HCT116 (cell line): Measurements from ENCODE around the gene C5orf22. TPM values are rescaled to one million over a fixed set of nuclear protein-coding genes. Genes with fewer than 3 reads are reported as not detected.

ENCODE experiments used
- ATAC-seq: fragments of 200-7000 bp; cut with Tn5 transposase; 2 replicates; pipeline ENCODE4 v1.9.1; 2020; ENCODE audit warnings: mild to moderate bottlenecking, moderate library complexity
- BruUV-seq: library from RNA; stranded (reverse); fragments of 400-500 nt; replicated peaks from 2 replicates; lab custom pipeline; 2021; lab: Mats Ljungman, UMichigan
- CTCF ChIA-PET: fragments of 300-600 bp; sonication (Branson Sonifier 250); formaldehyde crosslinking; loops from one replicate; lab custom pipeline; 2021; ENCODE audit warnings: antibody characterized with exemption; lab: Charles Lee
- POLR2A ChIA-PET: fragments of 300-600, 350-600 bp; sonication (Branson Sonifier 250); formaldehyde crosslinking; loops from one replicate; lab custom pipeline; 2021; ENCODE audit warnings: antibody characterized with exemption; lab: Charles Lee
- RAD21 ChIA-PET, 2 experiments: fragments of 300-600 bp; sonication (Branson Sonifier 250); formaldehyde crosslinking; loops; one replicate each; lab custom pipeline; 2023; ENCODE audit warnings: low total read pairs in 2 of 2; ENCODE audit not compliant: uncharacterized antibody in 2 of 2, unreplicated experiment in 2 of 2, low non-redundant PET in 1 of 2; lab: Charles Lee
- DNase-seq: peaks from one replicate; pipeline ENCODE4 v3.0.0-alpha.2; 2010; ENCODE audit warnings: low read depth, low spot score
- H2AFZ ChIP-seq: fragments of 200-600 bp; shearing (Covaris generic), sonication (generic); 2 replicates; pipeline ENCODE4 v1.6.1; 2017; ENCODE audit warnings: low read depth, mixed run types, mixed read lengths, antibody characterized with exemption, low read length; ENCODE audit not compliant: poor library complexity, severe bottlenecking
- H3K27ac ChIP-seq: 2 replicates; pipeline ENCODE4 v1.5.1; 2012; ENCODE audit warnings: low read depth, low read length
- H3K27me3 ChIP-seq: fragments of 200-600 bp; sonication (generic); 2 replicates; pipeline ENCODE4 v1.6.1; 2016; ENCODE audit warnings: mixed run types, low read length, mixed read lengths; ENCODE audit not compliant: insufficient read depth
- H3K36me3 ChIP-seq, 2 experiments: fragments of 200-500 bp in 1 of 2; fragments of 200-600 bp in 1 of 2; sonication (Bioruptor generic) in 1 of 2; sonication (generic) in 1 of 2; 2 replicates each; pipeline versions ENCODE4 v1.5.1 to v1.6.1; 2014 to 2016; ENCODE audit warnings: low read length in 2 of 2, inconsistent platforms in 1 of 2, mixed read lengths in 1 of 2, mixed run types in 1 of 2; ENCODE audit not compliant: insufficient read depth in 2 of 2, control insufficient read depth in 1 of 2
- H3K4me1 ChIP-seq, 2 experiments: fragments of 200-600 bp in 1 of 2; sonication (generic) in 1 of 2; 2 replicates each; pipeline versions ENCODE4 v1.5.1 to v1.6.1; 2012 to 2017; ENCODE audit warnings: low read length in 2 of 2, inconsistent platforms in 1 of 2, mild to moderate bottlenecking in 1 of 2, mixed read lengths in 1 of 2, mixed run types in 1 of 2, moderate library complexity in 1 of 2; ENCODE audit not compliant: insufficient read depth in 2 of 2, control insufficient read depth in 1 of 2
- H3K4me2 ChIP-seq: fragments of 200-600 bp; sonication (generic); 2 replicates; pipeline ENCODE4 v1.6.1; 2017; ENCODE audit warnings: mixed run types, low read length, mixed read lengths
- H3K4me3 ChIP-seq, 2 experiments: fragments of 200-600 bp in 1 of 2; sonication (generic) in 1 of 2; replicated peaks in 1 of 2; 2 replicates each; pipeline ENCODE4 v1.5.1; 2011 to 2016; ENCODE audit warnings: low read length in 2 of 2, control low read depth in 1 of 2, low read depth in 1 of 2, mild to moderate bottlenecking in 1 of 2, mixed read lengths in 1 of 2, mixed run types in 1 of 2
- H3K79me2 ChIP-seq: fragments of 200-600 bp; sonication (generic); 2 replicates; pipeline ENCODE4 v1.6.1; 2017; ENCODE audit warnings: mild to moderate bottlenecking, mixed run types, low read length, moderate library complexity, mixed read lengths; ENCODE audit not compliant: insufficient read depth
- H3K9ac ChIP-seq: fragments of 200-600 bp; sonication (generic); 2 replicates; pipeline ENCODE4 v1.6.1; 2016; ENCODE audit warnings: low read length, mixed read lengths
- H3K9me2 ChIP-seq: fragments of 200-600 bp; sonication (generic), shearing (Covaris generic); 2 replicates; pipeline ENCODE4 v1.6.1; 2017; ENCODE audit warnings: mixed run types, mild to moderate bottlenecking, moderate library complexity; ENCODE audit not compliant: insufficient read depth
- H3K9me3 ChIP-seq, 2 experiments: fragments of 200-500 bp in 1 of 2; fragments of 200-600 bp in 1 of 2; sonication (Bioruptor generic) in 1 of 2; sonication (generic) in 1 of 2; 2 replicates each; pipeline ENCODE4 v1.6.1; 2014 to 2017; ENCODE audit warnings: low read length in 2 of 2, mixed read lengths in 2 of 2, inconsistent platforms in 1 of 2, low read depth in 1 of 2, mild to moderate bottlenecking in 1 of 2, mixed run types in 1 of 2, moderate library complexity in 1 of 2; ENCODE audit not compliant: control insufficient read depth in 1 of 2, insufficient read depth in 1 of 2
- H4K20me1 ChIP-seq: fragments of 200-600 bp; sonication (generic), shearing (Covaris generic); 2 replicates; pipeline ENCODE4 v1.6.1; 2017; ENCODE audit warnings: mixed run types, mild to moderate bottlenecking, moderate library complexity; ENCODE audit not compliant: insufficient read depth
- CBX3 ChIP-seq: IDR thresholded peaks from 2 replicates; pipeline ENCODE4 v1.6.1; 2012; ENCODE audit warnings: low read depth
- EGR1 ChIP-seq: IDR thresholded peaks from 2 replicates; pipeline ENCODE4 v1.6.1; 2012; ENCODE audit warnings: low read depth
- ELF1 ChIP-seq: IDR thresholded peaks from 2 replicates; pipeline ENCODE4 v1.6.1; 2012; ENCODE audit warnings: low read depth, borderline replicate concordance
- EZH2phosphoT487 ChIP-seq: fragments of 200-600 bp; IDR thresholded peaks from 2 replicates; pipeline ENCODE4 v1.6.1; 2018; ENCODE audit warnings: antibody characterized with exemption, borderline replicate concordance
- FOSL1 ChIP-seq: IDR thresholded peaks from 2 replicates; pipeline ENCODE4 v1.6.1; 2012; ENCODE audit warnings: low read depth
- JUND ChIP-seq: IDR thresholded peaks from 2 replicates; pipeline ENCODE4 v1.6.1; 2012
- POLR2A ChIP-seq: IDR thresholded peaks from 2 replicates; pipeline ENCODE4 v1.7.0; 2011; ENCODE audit warnings: borderline replicate concordance; ENCODE audit not compliant: insufficient read depth, insufficient read length; ENCODE audit errors: extremely low read depth
- POLR2AphosphoS5 ChIP-seq: IDR thresholded peaks from 2 replicates; pipeline ENCODE4 v1.6.1; 2011; ENCODE audit warnings: mild to moderate bottlenecking, low read depth, low read length, moderate library complexity
- RAD21 ChIP-seq: IDR thresholded peaks from 2 replicates; pipeline ENCODE4 v1.6.1; 2012; ENCODE audit warnings: low read depth, mild to moderate bottlenecking
- SP1 ChIP-seq: IDR thresholded peaks from 2 replicates; pipeline ENCODE4 v1.6.1; 2012; ENCODE audit warnings: low read depth
- YY1 ChIP-seq: IDR thresholded peaks from 2 replicates; pipeline ENCODE4 v1.6.1; 2011; ENCODE audit warnings: low read length, low read depth, moderate library complexity, mild to moderate bottlenecking; ENCODE audit not compliant: insufficient replicate concordance; ENCODE audit errors: extremely low read depth
- ZFX ChIP-seq: fragments of 450-650 bp; IDR thresholded peaks from 2 replicates; pipeline ENCODE4 v1.6.1; 2017
- ZNF274 ChIP-seq: fragments of 200-500 bp; sonication (Bioruptor generic); IDR thresholded peaks from 2 replicates; pipeline ENCODE4 v1.6.1; 2014; ENCODE audit warnings: mild to moderate bottlenecking, low read depth, low read length, inconsistent platforms
- intact Hi-C: fragments of 100-400 bp; cut with micrococcal nuclease; formaldehyde crosslinking; loops from 2 replicates; pipeline ENCODE4 v1.10.0; 2022
- total RNA-seq: library from RNA; stranded (reverse); gene quantifications from one replicate; pipeline ENCODE4 v1.2.1, GENCODE V29; 2021; ENCODE audit not compliant: unreplicated experiment
- TF ChIP-seq, protein P1 (sequence below): IDR thresholded peaks from 2 replicates; pipeline ENCODE4 v1.6.1; 2012
- TF ChIP-seq, protein P2 (sequence below): IDR thresholded peaks from 2 replicates; pipeline ENCODE4 v1.6.1; 2012; ENCODE audit warnings: low read depth
- TF ChIP-seq, protein P3 (sequence below): IDR thresholded peaks from 2 replicates; pipeline ENCODE4 v1.6.1; 2012

The C5orf22 gene
- total RNA-seq, 1 experiment from 2014 or later = 22.9 TPM

DNA sequence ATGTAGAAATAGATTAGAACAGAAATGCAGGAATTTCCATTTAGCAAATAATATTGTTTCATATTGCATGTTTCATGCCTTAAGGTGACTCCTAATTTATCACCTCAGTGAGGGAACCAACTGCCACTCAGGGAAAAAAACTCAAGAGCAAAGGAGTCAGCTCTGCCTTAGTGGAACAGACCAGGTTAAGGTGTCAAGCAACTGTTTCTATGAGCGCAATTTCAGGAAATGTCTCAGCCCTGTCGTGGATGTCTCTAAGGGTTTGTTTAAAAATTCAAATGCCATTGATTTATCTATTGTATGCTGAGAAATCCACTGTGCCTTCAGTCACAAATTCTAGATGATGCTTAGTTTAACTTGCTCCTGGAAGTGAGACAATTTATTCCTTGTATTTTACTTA lies 72.1 kb downstream of the C5orf22 start:
- ChIA-PET CTCF (no interaction called here), RAD21 (interaction anchor here in 1 of 2 experiments (0.7 kb wide), 1 partner anchor 72 kb away, joined by 4 read pairs; no protein-coding TSS in a partner anchor)
- Histone ChIP-seq H3K36me3 (no peaks in the 10 kb centered on the region), H3K4me3 (no peak overlapping the region), H3K4me2 (no peak overlapping the region), H3K79me2 (no peaks in the 10 kb centered on the region), H3K9me3 (no peaks in the 10 kb centered on the region), H3K27ac (no peak overlapping the region), H3K4me1 (no peaks in the 10 kb centered on the region), H2AFZ (no peak overlapping the region), H3K9ac (no peak overlapping the region), H4K20me1 (no peaks in the 10 kb centered on the region), H3K27me3 (peaks cover 2% of the 10 kb centered on the region; the same call in 1 of the 2 replicates), H3K9me2 (no peaks in the 10 kb centered on the region)
- intact Hi-C loops = no loop called here
- no TSS peak for BruUV-seq
- TF ChIP-seq POLR2A (no peak), EZH2phosphoT487 (no peak), POLR2AphosphoS5 (no peak), ELF1 (no peak), EGR1 (no peak), RAD21 (no peak), YY1 (no peak), SP1 (no peak), FOSL1 (no peak), ZNF274 (no peak), JUND (no peak), CBX3 (no peak), ZFX (no peak)
- TF ChIP-seq, protein P1, sequence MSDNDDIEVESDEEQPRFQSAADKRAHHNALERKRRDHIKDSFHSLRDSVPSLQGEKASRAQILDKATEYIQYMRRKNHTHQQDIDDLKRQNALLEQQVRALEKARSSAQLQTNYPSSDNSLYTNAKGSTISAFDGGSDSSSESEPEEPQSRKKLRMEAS = no peak
- TF ChIP-seq, protein P2, sequence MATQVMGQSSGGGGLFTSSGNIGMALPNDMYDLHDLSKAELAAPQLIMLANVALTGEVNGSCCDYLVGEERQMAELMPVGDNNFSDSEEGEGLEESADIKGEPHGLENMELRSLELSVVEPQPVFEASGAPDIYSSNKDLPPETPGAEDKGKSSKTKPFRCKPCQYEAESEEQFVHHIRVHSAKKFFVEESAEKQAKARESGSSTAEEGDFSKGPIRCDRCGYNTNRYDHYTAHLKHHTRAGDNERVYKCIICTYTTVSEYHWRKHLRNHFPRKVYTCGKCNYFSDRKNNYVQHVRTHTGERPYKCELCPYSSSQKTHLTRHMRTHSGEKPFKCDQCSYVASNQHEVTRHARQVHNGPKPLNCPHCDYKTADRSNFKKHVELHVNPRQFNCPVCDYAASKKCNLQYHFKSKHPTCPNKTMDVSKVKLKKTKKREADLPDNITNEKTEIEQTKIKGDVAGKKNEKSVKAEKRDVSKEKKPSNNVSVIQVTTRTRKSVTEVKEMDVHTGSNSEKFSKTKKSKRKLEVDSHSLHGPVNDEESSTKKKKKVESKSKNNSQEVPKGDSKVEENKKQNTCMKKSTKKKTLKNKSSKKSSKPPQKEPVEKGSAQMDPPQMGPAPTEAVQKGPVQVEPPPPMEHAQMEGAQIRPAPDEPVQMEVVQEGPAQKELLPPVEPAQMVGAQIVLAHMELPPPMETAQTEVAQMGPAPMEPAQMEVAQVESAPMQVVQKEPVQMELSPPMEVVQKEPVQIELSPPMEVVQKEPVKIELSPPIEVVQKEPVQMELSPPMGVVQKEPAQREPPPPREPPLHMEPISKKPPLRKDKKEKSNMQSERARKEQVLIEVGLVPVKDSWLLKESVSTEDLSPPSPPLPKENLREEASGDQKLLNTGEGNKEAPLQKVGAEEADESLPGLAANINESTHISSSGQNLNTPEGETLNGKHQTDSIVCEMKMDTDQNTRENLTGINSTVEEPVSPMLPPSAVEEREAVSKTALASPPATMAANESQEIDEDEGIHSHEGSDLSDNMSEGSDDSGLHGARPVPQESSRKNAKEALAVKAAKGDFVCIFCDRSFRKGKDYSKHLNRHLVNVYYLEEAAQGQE = no peak
- TF ChIP-seq, protein P3, sequence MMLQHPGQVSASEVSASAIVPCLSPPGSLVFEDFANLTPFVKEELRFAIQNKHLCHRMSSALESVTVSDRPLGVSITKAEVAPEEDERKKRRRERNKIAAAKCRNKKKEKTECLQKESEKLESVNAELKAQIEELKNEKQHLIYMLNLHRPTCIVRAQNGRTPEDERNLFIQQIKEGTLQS = no peak
- TF ChIP-seq, all 23 proteins: peak for 0
- DNase-seq (no peak), ATAC-seq (no peak)
- POLR2A ChIA-PET = interaction anchor here (1.1 kb wide), 1 partner anchor 12 kb away, joined by 3 read pairs; no protein-coding TSS in a partner anchor
